Fibroblast of the aortic adventitia (primary cell): Measurements from ENCODE around the gene TEX2. TPM values are rescaled to one million over a fixed set of nuclear protein-coding genes. Genes with fewer than 3 reads are reported as not detected.

Source experiments
- DNase-seq: peaks from one replicate; pipeline ENCODE4 v3.0.0-alpha.2; 2010; ENCODE audit warnings: low read depth
- H3K4me3 ChIP-seq: 2 replicates; pipeline ENCODE4 v1.5.1; 2011; ENCODE audit warnings: low read depth, mild to moderate bottlenecking, control low read depth, low read length, moderate library complexity
- total RNA-seq: library from RNA; depleted of rRNA; stranded (reverse); fragments of >200 nt; gene quantifications from 2 replicates; pipeline ENCODE4 v1.2.3, GENCODE V29; 2012; ENCODE audit warnings: low replicate concordance
- TF ChIP-seq, protein P1 (sequence below): IDR thresholded peaks from 2 replicates; pipeline ENCODE4 v1.5.1; 2011; ENCODE audit warnings: mild to moderate bottlenecking, low read length, control low read depth, inconsistent platforms; ENCODE audit not compliant: insufficient read depth

TEX2 gene
- total RNA-seq, 1 donor: 24.6 TPM

DNA sequence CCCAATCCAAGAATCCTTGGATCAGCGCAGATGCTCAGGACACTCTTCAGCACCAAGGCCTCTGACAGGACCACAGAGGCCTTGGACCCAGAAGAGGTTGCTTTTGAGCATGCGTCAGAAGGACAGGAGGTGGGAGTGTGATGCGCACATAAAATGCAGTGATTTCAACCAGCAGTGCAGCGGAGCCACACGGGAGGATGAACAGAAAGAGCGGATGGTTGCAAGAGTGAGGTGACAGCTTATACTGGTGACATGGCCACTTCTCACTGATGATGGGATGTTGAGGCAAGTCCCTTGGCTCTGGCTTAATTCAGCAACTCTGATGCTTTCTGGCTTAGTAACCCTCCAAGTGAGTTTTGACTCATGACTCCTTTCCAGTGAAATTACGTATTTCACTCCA, 107.9 kb downstream of the TEX2 start:
- TF ChIP-seq, protein P1, sequence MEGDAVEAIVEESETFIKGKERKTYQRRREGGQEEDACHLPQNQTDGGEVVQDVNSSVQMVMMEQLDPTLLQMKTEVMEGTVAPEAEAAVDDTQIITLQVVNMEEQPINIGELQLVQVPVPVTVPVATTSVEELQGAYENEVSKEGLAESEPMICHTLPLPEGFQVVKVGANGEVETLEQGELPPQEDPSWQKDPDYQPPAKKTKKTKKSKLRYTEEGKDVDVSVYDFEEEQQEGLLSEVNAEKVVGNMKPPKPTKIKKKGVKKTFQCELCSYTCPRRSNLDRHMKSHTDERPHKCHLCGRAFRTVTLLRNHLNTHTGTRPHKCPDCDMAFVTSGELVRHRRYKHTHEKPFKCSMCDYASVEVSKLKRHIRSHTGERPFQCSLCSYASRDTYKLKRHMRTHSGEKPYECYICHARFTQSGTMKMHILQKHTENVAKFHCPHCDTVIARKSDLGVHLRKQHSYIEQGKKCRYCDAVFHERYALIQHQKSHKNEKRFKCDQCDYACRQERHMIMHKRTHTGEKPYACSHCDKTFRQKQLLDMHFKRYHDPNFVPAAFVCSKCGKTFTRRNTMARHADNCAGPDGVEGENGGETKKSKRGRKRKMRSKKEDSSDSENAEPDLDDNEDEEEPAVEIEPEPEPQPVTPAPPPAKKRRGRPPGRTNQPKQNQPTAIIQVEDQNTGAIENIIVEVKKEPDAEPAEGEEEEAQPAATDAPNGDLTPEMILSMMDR: no peak
- H3K4me3 ChIP-seq: no peak overlapping the region
- DNase-seq: no peak

DNA sequence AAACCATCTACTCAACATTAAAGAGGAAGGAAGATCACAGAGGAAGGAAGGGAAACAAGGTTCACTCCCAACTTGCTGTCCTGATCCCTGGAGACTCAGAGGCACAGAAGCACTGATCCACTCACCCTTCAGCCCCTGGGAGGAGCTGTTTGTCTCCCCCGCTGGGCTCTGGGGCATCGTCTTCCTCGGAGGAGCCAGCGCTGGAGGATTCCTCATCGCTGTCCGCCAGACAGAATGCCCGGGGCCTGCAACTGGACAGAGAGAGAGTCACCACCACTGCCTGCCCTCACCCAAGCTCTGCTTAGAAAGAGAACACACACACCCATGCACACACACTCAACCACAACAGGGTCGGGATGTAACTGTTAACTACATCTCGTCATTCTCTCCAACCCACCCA, 108.3 kb downstream of the TEX2 start:
- DNase-seq: no peak
- TF ChIP-seq, protein P1: no peak
- no peak overlapping the region for H3K4me3 ChIP-seq

GRCh38 chr17:64154313-64154695, 108.8 kb downstream of the TEX2 start:
- no peak for DNase-seq
- TF ChIP-seq, protein P1: no peak
- no peak overlapping the region for H3K4me3 ChIP-seq

- TF ChIP-seq, protein P1: no peak
- no peak overlapping the region for H3K4me3 ChIP-seq
- no peak for DNase-seq
Observed at GRCh38 chr17:64153565-64154312, 109.3 kb downstream of the TEX2 start.

- TF ChIP-seq, protein P1: no peak
- DNase-seq: no peak
- H3K4me3 ChIP-seq: no peak overlapping the region
Observed at GRCh38 chr17:64152428-64153125, 110.5 kb downstream of the TEX2 start.

GRCh38 chr17:64151016-64151368, 112.1 kb downstream of the TEX2 start:
- TF ChIP-seq, protein P1: no peak
- no peak for DNase-seq
- H3K4me3 ChIP-seq: no peak overlapping the region
